GM12872 (cell line): ENCODE results near the gene SYTL5.
A peak's percentile ranks its signal among the peaks of the same experiment; 100 is the strongest.

Experiments used
- CTCF ChIP-seq: IDR thresholded peaks from 3 replicates; pipeline ENCODE4 v1.5.1; 2011; ENCODE audit warnings: low read depth, mild to moderate bottlenecking, low read length, moderate library complexity; ENCODE audit not compliant: insufficient read depth

The SYTL5 gene

GRCh38 chrX:38166478-38167083 lies 160.2 kb downstream of the SYTL5 start:
- 0 out of 3 replicates have a peak, but pooled peaks have one; percentile 12 for TF ChIP-seq CTCF

DNA sequence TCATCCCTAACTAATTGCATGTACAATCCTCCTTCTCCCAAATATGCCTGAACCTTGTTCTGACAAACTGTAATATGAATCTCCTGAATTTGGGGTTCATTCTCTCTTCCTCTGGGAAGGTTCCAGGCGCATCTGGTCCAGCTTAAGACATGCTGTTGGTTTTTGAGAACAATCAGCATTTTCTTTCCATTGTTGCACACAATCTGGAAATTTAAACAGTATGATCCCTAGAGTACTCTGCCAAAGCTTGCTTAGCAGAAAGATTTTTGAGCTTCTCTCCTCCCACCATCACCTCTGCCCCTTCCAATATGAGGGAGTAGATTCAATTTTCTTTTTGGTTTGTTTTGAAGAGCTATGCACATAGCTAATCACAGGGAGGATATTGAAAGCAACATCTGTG lies 164.2 kb downstream of the SYTL5 start:
- no peak for TF ChIP-seq CTCF

- TF ChIP-seq CTCF = no peak
Observed at GRCh38 chrX:38172596-38172995, 166.2 kb downstream of the SYTL5 start.

GRCh38 chrX:38175139-38175538 lies 168.8 kb downstream of the SYTL5 start:
- TF ChIP-seq CTCF = peak; percentile 60

DNA sequence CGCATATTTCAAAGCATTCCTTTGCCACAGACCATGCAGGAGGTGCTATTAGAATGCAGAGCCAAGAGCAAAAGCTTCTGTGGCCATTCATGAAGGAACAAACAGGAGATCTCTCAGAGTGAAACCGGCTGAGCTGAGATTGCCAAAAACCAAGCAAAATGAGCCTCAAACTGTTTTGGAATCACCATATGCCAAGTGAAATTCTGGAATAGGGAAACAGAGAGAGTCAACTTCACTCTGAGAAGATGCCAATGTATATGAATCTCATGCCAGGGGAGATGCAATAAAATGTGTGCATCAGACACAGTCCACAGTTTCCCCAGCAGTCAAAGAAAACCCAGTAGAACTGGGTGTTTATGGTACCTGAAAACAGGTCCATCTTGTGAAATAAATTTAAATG lies 172.0 kb downstream of the SYTL5 start:
- TF ChIP-seq CTCF = no peak
